Gastrocnemius medialis (tissue), 4 donors: ENCODE data around the gene ZNF865. TPM values are rescaled to one million over a fixed set of nuclear protein-coding genes. Genes with fewer than 3 reads are reported as not detected.

Source experiments
- ATAC-seq, 2 donors: fragments of 150-250 bp; one replicate each; pipeline ENCODE4 v1.9.1; 2016
- DNase-seq, 2 donors: peaks; one replicate each; pipeline ENCODE4 v3.0.0-alpha.2; 2019
- H3K27ac ChIP-seq, 4 donors: fragments of 200-600 bp; sonication (generic); 1 replicate in 1 of 4; 2 replicates in 3 of 4; pipeline ENCODE4 v1.5.1; 2016 to 2018; ENCODE audit warnings: mild to moderate bottlenecking in 2 of 4, moderate library complexity in 1 of 4
- H3K27me3 ChIP-seq, 3 donors: fragments of 200-600 bp; sonication (generic) in 2 of 3; 1 replicate in 1 of 3; 2 replicates in 2 of 3; pipeline versions ENCODE4 v1.5.1 to v1.6.0; 2016 to 2019; ENCODE audit warnings: mild to moderate bottlenecking in 1 of 3, moderate library complexity in 1 of 3
- H3K36me3 ChIP-seq, 2 donors: fragments of 200-600 bp; sonication (generic) in 1 of 2; one replicate each; pipeline ENCODE4 v1.5.1; 2017 to 2018
- H3K4me1 ChIP-seq, 2 donors: fragments of 200-600 bp; sonication (generic) in 1 of 2; one replicate each; pipeline ENCODE4 v1.5.1; 2016 to 2017; ENCODE audit warnings: mild to moderate bottlenecking in 2 of 2
- H3K4me3 ChIP-seq, 4 donors: fragments of 200-600 bp; sonication (generic) in 3 of 4; 1 replicate in 1 of 4; 2 replicates in 3 of 4; pipeline ENCODE4 v1.5.1; 2016 to 2019; ENCODE audit warnings: mild to moderate bottlenecking in 2 of 4
- H3K9me3 ChIP-seq, 3 donors: fragments of 200-600 bp; sonication (generic) in 2 of 3; 1 replicate in 1 of 3; 2 replicates in 2 of 3; pipeline ENCODE4 v1.5.1; 2016 to 2019
- CTCF ChIP-seq, 5 experiments: fragments of 450-650 bp in 3 of 5; fragments of 200-600 bp in 2 of 5; sonication (generic) in 2 of 5; IDR thresholded peaks in 4 of 5; conservative IDR thresholded peaks in 1 of 5; 1 replicate in 4 of 5; 2 replicates in 1 of 5; pipeline ENCODE4 v1.5.1; 2016 to 2019; ENCODE audit warnings: antibody characterized with exemption in 5 of 5, mild to moderate bottlenecking in 3 of 5, moderate library complexity in 3 of 5
- POLR2A ChIP-seq, 2 donors: fragments of 450-650 bp; IDR thresholded peaks; one replicate each; pipeline ENCODE4 v1.6.1; 2017; ENCODE audit warnings: antibody characterized with exemption in 2 of 2, mild to moderate bottlenecking in 2 of 2, moderate library complexity in 2 of 2
- in situ Hi-C, 4 donors: fragments of 200-750 bp; cut with MboI; loops; one replicate each; pipeline versions ENCODE4 v1.15.0 to v1.8.0; 2017; ENCODE audit warnings: low sequenced_read_pairs in 4 of 4
- intact Hi-C: fragments of 100-400 bp; cut with DNase I; formaldehyde crosslinking; loops from one replicate; pipeline ENCODE4 v1.15.1; 2023; ENCODE audit warnings: low total_unique reads
- total RNA-seq, 4 donors: library from RNA; depleted of rRNA; stranded (reverse); fragments of >200 nt; gene quantifications; one replicate each; pipeline versions ENCODE4 v1.1.0 to v1.2.3, GENCODE V29; 2016

ZNF865 gene
- total RNA-seq: 10 to 100 TPM; 10.3 to 23.4 (median 15.2) TPM

GRCh38 chr19:55605637-55606470, at the start of gene ZNF865:
ZNF865 (plus strand) TSS chr19:55605647; CDS start chr19:55613619, 7,972 bp downstream.
- peaks cover 0 to 8% of the 10 kb centered on the region in 2 donors for H3K36me3 ChIP-seq
- ATAC-seq (peak; percentile 59 to 60), DNase-seq (peak; percentile 73 to 79)
- peak within 1 kb of the TSS; percentile 68 to 97 (median 80) for H3K4me3 ChIP-seq
- H3K4me1 ChIP-seq: peaks cover 31 to 42% of the 10 kb centered on the region in 2 donors
- H3K27me3 ChIP-seq: no peaks in the 10 kb centered on the region
- in situ Hi-C loops (no loop called here), intact Hi-C loops (loop anchor here (1.0 to 10.0 kb wide), 4 partner anchors 18 to 1401 kb away; partner anchors contain the start of genes RPS9 and ZNF784)
- peak within 1 kb of the TSS; percentile 91 to 99 (median 94) for H3K27ac ChIP-seq
- H3K9me3 ChIP-seq: no peaks in the 10 kb centered on the region
- TF ChIP-seq CTCF (IDR thresholded peaks at IDR 0.05 in 4 of 5, conservative IDR thresholded peaks at IDR 0.05 in 1 of 5) (peak; percentile 43 to 76 (median 61)), POLR2A (IDR thresholded peaks at IDR 0.05) (peak; percentile 45 to 59)

GRCh38 chr19:55559684-55560083, 45.8 kb upstream of the ZNF865 start:
- Histone ChIP-seq H3K27ac (no peak overlapping the region), H3K9me3 (no peaks in the 10 kb centered on the region), H3K4me1 (peaks cover 26 to 35% of the 10 kb centered on the region in 2 donors), H3K4me3 (no peak overlapping the region), H3K27me3 (no peaks in the 10 kb centered on the region), H3K36me3 (no peaks in the 10 kb centered on the region)
- TF ChIP-seq POLR2A (IDR thresholded peaks at IDR 0.05) (no peak), CTCF (IDR thresholded peaks at IDR 0.05 in 4 of 5, conservative IDR thresholded peaks at IDR 0.05 in 1 of 5) (no peak)
- no peak for DNase-seq
- no peak for ATAC-seq
- intact Hi-C loops: loop anchor here (5.0 kb wide), 1 partner anchor 38 kb away; the partner anchor contains the start of gene FIZ1
- in situ Hi-C loops: no loop called here

GRCh38 chr19:55563261-55563690, 42.2 kb upstream of the ZNF865 start:
- Histone ChIP-seq H3K27ac (peak overlapping the region; percentile 79 to 93 (median 84)), H3K36me3 (no peaks in the 10 kb centered on the region), H3K9me3 (no peaks in the 10 kb centered on the region), H3K4me1 (peaks cover 9 to 14% of the 10 kb centered on the region in 2 donors), H3K27me3 (no peaks in the 10 kb centered on the region), H3K4me3 (peak overlapping the region in 1 of 4 donors; percentile 16)
- DNase-seq: peak; percentile 64 to 83
- peak; percentile 95 to 97 for ATAC-seq
- in situ Hi-C loops (no loop called here), intact Hi-C loops (loop anchor here (1.0 to 5.0 kb wide), 2 partner anchors 17 to 34 kb away; partner anchors contain the start of genes FIZ1 and ZNF579)
- TF ChIP-seq CTCF (IDR thresholded peaks at IDR 0.05 in 4 of 5, conservative IDR thresholded peaks at IDR 0.05 in 1 of 5): no peak
- TF ChIP-seq POLR2A (IDR thresholded peaks at IDR 0.05): peak; percentile 79

DNA sequence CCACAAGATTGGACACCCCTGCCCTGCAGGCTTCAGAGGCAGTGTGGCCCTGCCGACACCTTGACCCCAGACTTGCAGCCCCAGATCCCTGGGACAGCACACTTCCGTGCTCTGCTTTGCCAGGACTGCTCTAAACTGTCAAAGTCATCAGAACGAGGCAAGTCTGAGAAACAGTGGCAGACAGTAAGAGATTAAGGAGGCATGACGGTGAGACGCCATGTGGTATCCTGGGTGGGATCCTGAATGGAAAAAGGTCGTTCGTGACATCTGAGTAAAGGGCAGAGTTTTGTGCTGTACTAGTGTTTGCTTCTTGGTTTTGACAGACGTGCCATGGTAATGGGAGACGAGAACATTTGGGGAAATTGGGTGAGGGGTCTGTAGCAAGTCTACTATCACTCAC, 38.6 kb upstream of the ZNF865 start:
- TF ChIP-seq POLR2A (IDR thresholded peaks at IDR 0.05): no peak
- no peak for TF ChIP-seq CTCF (IDR thresholded peaks at IDR 0.05 in 4 of 5, conservative IDR thresholded peaks at IDR 0.05 in 1 of 5)
- DNase-seq (no peak), ATAC-seq (no peak)
- no peak overlapping the region for H3K27ac ChIP-seq
- H3K36me3 ChIP-seq: no peaks in the 10 kb centered on the region
- H3K9me3 ChIP-seq: no peaks in the 10 kb centered on the region
- H3K27me3 ChIP-seq: no peaks in the 10 kb centered on the region
- intact Hi-C loops: no loop called here
- peaks cover 9 to 11% of the 10 kb centered on the region in 2 donors for H3K4me1 ChIP-seq
- no peak overlapping the region for H3K4me3 ChIP-seq
- in situ Hi-C loops: no loop called here
